H7 (cell line): ENCODE data around the gene FNDC1. TPM values are rescaled to one million over a fixed set of nuclear protein-coding genes. Genes with fewer than 3 reads are reported as not detected.

Source experiments
- DNase-seq: peaks from one replicate; pipeline ENCODE4 v3.0.0; 2012
- H3K27me3 ChIP-seq: 2 replicates; pipeline ENCODE4 v1.6.0; 2011; ENCODE audit warnings: mild to moderate bottlenecking, low read length; ENCODE audit not compliant: control insufficient read depth, insufficient read depth
- H3K36me3 ChIP-seq: replicated peaks from 2 replicates; pipeline ENCODE4 v1.5.1; 2011; ENCODE audit warnings: low read length; ENCODE audit not compliant: control insufficient read depth, insufficient read depth
- H3K4me3 ChIP-seq: 2 replicates; pipeline ENCODE4 v1.5.1; 2011; ENCODE audit warnings: low read depth, mild to moderate bottlenecking, control low read depth, low read length, moderate library complexity; ENCODE audit not compliant: insufficient read depth
- total RNA-seq: library from RNA; depleted of rRNA; stranded (reverse); fragments of >200 nt; shearing (Covaris generic); gene quantifications from 2 replicates; pipeline ENCODE4 v1.2.3, GENCODE V29; 2014; rRNA removed

The FNDC1 gene
- total RNA-seq, 1 experiment from 2014 or later, result not detected

DNA sequence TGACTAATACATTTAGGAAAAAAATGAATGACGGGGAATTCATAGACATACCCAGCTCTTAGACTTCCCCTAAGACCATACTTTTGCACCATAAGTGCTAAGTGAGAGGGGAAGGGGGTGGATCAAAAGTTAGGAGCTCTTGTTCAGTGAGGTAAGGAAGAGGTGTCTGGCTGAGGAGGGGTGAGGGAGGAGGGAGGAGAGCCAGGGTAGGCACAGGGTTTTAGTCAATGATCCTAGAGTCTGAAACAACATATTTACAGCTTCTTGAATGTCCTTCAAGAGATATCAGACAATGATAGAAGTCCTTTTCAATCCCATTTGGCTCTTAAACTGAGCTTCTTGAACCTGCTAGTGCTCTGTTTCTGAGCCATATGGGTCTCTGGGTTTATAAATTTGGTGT lies 135.4 kb downstream of the FNDC1 start:
- H3K27me3 ChIP-seq, result no peaks in the 10 kb centered on the region
- no peak for DNase-seq
- no peak overlapping the region for H3K4me3 ChIP-seq
- no peaks in the 10 kb centered on the region for H3K36me3 ChIP-seq

GRCh38 chr6:159305159-159305558 lies 136.0 kb downstream of the FNDC1 start:
- Histone ChIP-seq H3K27me3 (no peaks in the 10 kb centered on the region), H3K4me3 (no peak overlapping the region), H3K36me3 (no peaks in the 10 kb centered on the region)
- DNase-seq, result no peak

GRCh38 chr6:159305804-159306537 lies 136.8 kb downstream of the FNDC1 start:
- DNase-seq, result no peak
- H3K4me3 ChIP-seq, result no peak overlapping the region
- no peaks in the 10 kb centered on the region for H3K36me3 ChIP-seq
- H3K27me3 ChIP-seq, result no peaks in the 10 kb centered on the region

DNA sequence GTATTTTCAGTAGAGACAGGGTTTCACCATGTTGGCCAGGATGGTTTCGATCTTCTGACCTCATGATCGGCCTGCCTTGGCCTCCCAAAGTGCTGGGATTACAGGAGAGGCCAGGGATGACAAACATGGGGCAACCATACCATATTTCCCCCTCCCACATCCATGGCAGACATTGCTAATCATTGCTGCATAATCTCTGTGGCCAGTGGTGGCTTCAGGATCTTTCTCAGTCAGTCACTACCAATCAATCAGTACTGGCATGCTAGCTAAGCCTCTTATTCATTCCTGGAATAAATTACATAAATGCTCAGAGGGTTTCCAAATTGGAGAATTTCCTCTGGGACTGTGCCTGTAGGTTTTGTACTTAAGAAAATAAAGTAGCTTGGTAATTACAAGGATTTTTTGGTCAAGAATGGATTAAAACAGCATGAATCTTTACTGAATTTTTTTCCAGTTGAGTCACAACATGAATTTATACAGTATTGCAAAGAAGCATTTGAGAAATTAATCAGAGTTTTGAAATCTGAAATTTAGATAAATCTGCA lies 138.1 kb downstream of the FNDC1 start:
- no peak for DNase-seq
- Histone ChIP-seq H3K27me3 (no peaks in the 10 kb centered on the region), H3K4me3 (no peak overlapping the region), H3K36me3 (no peaks in the 10 kb centered on the region)

- Histone ChIP-seq H3K27me3 (no peaks in the 10 kb centered on the region), H3K36me3 (no peaks in the 10 kb centered on the region), H3K4me3 (no peak overlapping the region)
- no peak for DNase-seq
These were observed 139.0 kb downstream of the FNDC1 start for GRCh38 chr6:159308198-159308597.

DNA sequence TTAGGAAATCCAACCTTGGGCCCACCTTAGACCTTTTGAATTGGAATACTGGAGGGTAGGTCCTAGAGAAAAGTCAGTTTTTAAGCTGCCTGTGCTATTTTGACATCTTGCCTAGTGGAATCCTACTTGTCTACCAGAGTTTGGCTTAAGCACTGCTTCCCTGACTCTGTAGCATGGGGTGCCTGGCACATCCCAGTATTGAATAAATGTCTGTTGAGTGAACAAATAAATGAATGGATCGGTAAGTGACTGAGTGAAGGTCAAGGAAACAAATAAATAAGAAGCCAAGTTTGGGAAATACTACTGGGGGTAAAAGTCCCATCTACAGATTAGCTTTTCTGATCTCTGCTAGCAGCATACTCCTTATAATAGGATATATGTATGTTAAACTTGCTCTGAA lies 140.5 kb downstream of the FNDC1 start:
- DNase-seq, result no peak
- H3K27me3 ChIP-seq, result no peaks in the 10 kb centered on the region
- no peaks in the 10 kb centered on the region for H3K36me3 ChIP-seq
- no peak overlapping the region for H3K4me3 ChIP-seq

GRCh38 chr6:159311618-159312017 lies 142.4 kb downstream of the FNDC1 start:
- H3K4me3 ChIP-seq, result no peak overlapping the region
- no peaks in the 10 kb centered on the region for H3K27me3 ChIP-seq
- H3K36me3 ChIP-seq, result no peaks in the 10 kb centered on the region
- DNase-seq, result no peak

DNA sequence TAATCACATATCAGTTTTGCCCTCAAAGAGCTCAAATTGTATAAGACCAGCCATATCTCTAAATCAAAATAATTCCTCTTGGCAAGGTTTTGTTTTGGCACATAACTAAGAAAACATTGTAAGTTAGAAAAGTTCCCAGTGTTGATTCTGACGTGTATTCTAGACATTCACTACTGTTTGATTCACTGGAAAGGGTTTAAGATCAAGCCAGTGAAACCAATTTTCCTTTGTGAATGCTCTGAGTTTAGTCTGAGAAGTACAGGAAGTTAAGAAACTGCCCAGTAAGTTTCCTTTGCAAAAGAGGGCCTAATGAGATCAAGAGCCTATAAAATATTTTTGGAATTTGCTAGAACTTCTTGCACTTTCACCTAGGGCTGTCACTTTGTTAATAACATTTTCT lies 143.0 kb downstream of the FNDC1 start:
- Histone ChIP-seq H3K36me3 (no peaks in the 10 kb centered on the region), H3K27me3 (no peaks in the 10 kb centered on the region), H3K4me3 (no peak overlapping the region)
- no peak for DNase-seq

GRCh38 chr6:159313018-159313417 lies 143.8 kb downstream of the FNDC1 start:
- H3K36me3 ChIP-seq, result no peaks in the 10 kb centered on the region
- no peak overlapping the region for H3K4me3 ChIP-seq
- no peak for DNase-seq
- H3K27me3 ChIP-seq, result no peaks in the 10 kb centered on the region

- Histone ChIP-seq H3K4me3 (no peak overlapping the region), H3K27me3 (no peaks in the 10 kb centered on the region), H3K36me3 (no peaks in the 10 kb centered on the region)
- DNase-seq, result no peak
These were observed 146.4 kb downstream of the FNDC1 start for GRCh38 chr6:159315562-159315961.

- Histone ChIP-seq H3K36me3 (no peaks in the 10 kb centered on the region), H3K4me3 (no peak overlapping the region), H3K27me3 (no peaks in the 10 kb centered on the region)
- no peak for DNase-seq
These were observed 148.2 kb downstream of the FNDC1 start for GRCh38 chr6:159317430-159317829.

DNA sequence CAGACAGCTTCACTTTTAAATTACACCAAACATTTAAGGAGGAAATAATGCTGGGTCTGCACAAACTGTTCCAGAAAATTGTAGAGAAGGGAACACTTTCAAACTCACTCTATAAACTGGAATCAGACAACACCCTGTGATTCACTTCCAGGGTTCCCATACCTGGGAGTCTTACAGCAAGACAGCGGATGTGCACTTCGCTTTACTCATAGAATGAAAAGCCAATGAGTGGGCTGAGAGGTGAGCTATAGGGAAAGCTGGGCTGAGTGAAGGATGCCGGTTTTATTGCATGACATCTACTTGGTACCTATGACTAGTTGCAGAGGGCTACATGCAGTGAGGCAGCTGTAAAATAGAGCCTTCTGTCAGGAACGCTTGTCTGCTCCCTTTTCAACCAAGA lies 152.1 kb downstream of the FNDC1 start:
- no peak for DNase-seq
- H3K4me3 ChIP-seq, result no peak overlapping the region

More for the DNA sequence above, 152.1 kb downstream of the FNDC1 start:
- no peaks in the 10 kb centered on the region for H3K36me3 ChIP-seq
- no peaks in the 10 kb centered on the region for H3K27me3 ChIP-seq

Other genes starting within 250 kb of the FNDC1 start
- gene RSPH3, start 169.2 kb upstream of the FNDC1 start, total RNA-seq, result 2.5 and 2.6 TPM in 2 replicates
- gene TAGAP, start 124.4 kb upstream of the FNDC1 start, total RNA-seq, result not detected in 2 replicates